CD4-positive, alpha-beta T cell (primary cell): ENCODE data around the gene IL1R2. TPM values are rescaled to one million over a fixed set of nuclear protein-coding genes. Genes with fewer than 3 reads are reported as not detected.

Experiments used
- ATAC-seq: fragments of 200-7000 bp; cut with Tn5 transposase; one replicate; pipeline ENCODE4 v1.10.0; 2022; ENCODE audit warnings: mild to moderate bottlenecking; ENCODE audit not compliant: poor library complexity
- CTCF ChIA-PET: fragments of 350-600 bp; sonication (Branson Sonifier 250); formaldehyde crosslinking; loops from one replicate; lab custom pipeline; 2021; ENCODE audit warnings: antibody characterized with exemption, inconsistent platforms; lab: Charles Lee
- POLR2A ChIA-PET: fragments of 350-600 bp; sonication (Branson Sonifier 250); formaldehyde crosslinking; loops from one replicate; lab custom pipeline; 2021; ENCODE audit warnings: antibody characterized with exemption, inconsistent platforms; lab: Charles Lee
- DNase-seq, 14 experiments: peaks; one replicate each; pipeline ENCODE4 v3.0.0-alpha.2; 2013 to 2020; ENCODE audit warnings: mixed read lengths in 2 of 14
- H3K27ac ChIP-seq, 2 donors: one replicate each; pipeline versions ENCODE4 v1.5.1 to v1.7.0; 2013; ENCODE audit warnings: low read length in 2 of 2, low read depth in 1 of 2, mild to moderate bottlenecking in 1 of 2
- H3K27me3 ChIP-seq, 2 experiments: 1 replicate in 1 of 2; 2 replicates in 1 of 2; pipeline versions ENCODE4 v1.6.1 to v1.7.0; 2013; ENCODE audit warnings: low read length in 2 of 2, control low read depth in 1 of 2, mild to moderate bottlenecking in 1 of 2, moderate library complexity in 1 of 2; ENCODE audit not compliant: insufficient read depth in 2 of 2, control insufficient read depth in 1 of 2
- H3K36me3 ChIP-seq: one replicate; pipeline ENCODE4 v1.6.1; 2013; ENCODE audit warnings: low read length, control low read depth; ENCODE audit not compliant: insufficient read depth
- H3K4me1 ChIP-seq: one replicate; pipeline ENCODE4 v1.6.1; 2013; ENCODE audit warnings: low read length, control low read depth; ENCODE audit not compliant: insufficient read depth
- H3K4me3 ChIP-seq: one replicate; pipeline ENCODE4 v1.5.1; 2013; ENCODE audit warnings: mild to moderate bottlenecking, low read length, moderate library complexity
- H3K9me3 ChIP-seq, 2 experiments: 1 replicate in 1 of 2; 2 replicates in 1 of 2; pipeline versions ENCODE4 v1.6.1 to v1.7.0; 2013; ENCODE audit warnings: low read length in 2 of 2, mild to moderate bottlenecking in 2 of 2, control low read depth in 1 of 2, moderate library complexity in 1 of 2; ENCODE audit not compliant: control insufficient read depth in 1 of 2, insufficient read depth in 1 of 2
- H3K27ac Mint-ChIP-seq: one replicate; pipeline ENCODE4 v1.8.0; 2020; ENCODE audit warnings: mixed read lengths
- H3K27me3 Mint-ChIP-seq: one replicate; pipeline ENCODE4 v1.8.0; 2021; ENCODE audit warnings: mixed read lengths
- H3K36me3 Mint-ChIP-seq: one replicate; pipeline ENCODE4 v1.8.0; 2021; ENCODE audit warnings: low read depth, mixed read lengths
- H3K4me1 Mint-ChIP-seq: one replicate; pipeline ENCODE4 v1.8.0; 2021; ENCODE audit warnings: low read depth, mixed read lengths
- H3K4me3 Mint-ChIP-seq: one replicate; pipeline ENCODE4 v1.8.0; 2020; ENCODE audit warnings: mild to moderate bottlenecking, mixed read lengths
- H3K9me3 Mint-ChIP-seq: one replicate; pipeline ENCODE4 v1.8.0; 2020; ENCODE audit warnings: mixed read lengths
- CTCF ChIP-seq: fragments of 200-600 bp; IDR thresholded peaks from one replicate; pipeline ENCODE4 v1.8.0; 2022; ENCODE audit warnings: antibody characterized with exemption, mild to moderate bottlenecking
- intact Hi-C, 2 experiments: fragments of 100-400 bp; cut with DNase I in 1 of 2; cut with micrococcal nuclease in 1 of 2; formaldehyde crosslinking; loops; one replicate each; pipeline versions ENCODE4 v1.15.1 to v1.9.0; 2023 to 2025; cut with DNase I, micrococcal nuclease
- total RNA-seq, 174 experiments: library from RNA in 2 of 174; stranded (reverse) in 2 of 174; gene quantifications; one replicate each; pipeline ENCODE4 v1.2.3 and lab custom pipeline; 2021 to 2026

Gene IL1R2
- total RNA-seq, 2 experiments from 2014 or later: 0.31 to 0.47 TPM

GRCh38 chr2:102041351-102041750, 49.6 kb downstream of the IL1R2 start:
- H3K4me3 ChIP-seq: no peak overlapping the region
- Mint-ChIP-seq H3K27ac (no peak overlapping the region), H3K4me3 (no peak overlapping the region), H3K36me3 (no peaks in the 10 kb centered on the region), H3K27me3 (peaks cover 19% of the 10 kb centered on the region), H3K9me3 (no peaks in the 10 kb centered on the region), H3K4me1 (no peaks in the 10 kb centered on the region)
- H3K36me3 ChIP-seq: no peaks in the 10 kb centered on the region
- intact Hi-C loops: no loop called here
- H3K9me3 ChIP-seq: peaks cover 0 to 3% of the 10 kb centered on the region in 2 experiments
- H3K4me1 ChIP-seq: peaks cover 3% of the 10 kb centered on the region
- H3K27me3 ChIP-seq: peaks cover 0 to 7% of the 10 kb centered on the region in 2 experiments
- DNase-seq (peak in 3 of 14 experiments; percentile 15 to 59 (median 44)), ATAC-seq (no peak)
- H3K27ac ChIP-seq: no peak overlapping the region
- ChIA-PET POLR2A (no interaction called here), CTCF (no interaction called here)
- no peak for TF ChIP-seq CTCF

GRCh38 chr2:102042196-102043081, 50.7 kb downstream of the IL1R2 start:
- H3K4me1 Mint-ChIP-seq: no peaks in the 10 kb centered on the region
- intact Hi-C loops: no loop called here
- CTCF ChIA-PET: no interaction called here
- Histone ChIP-seq H3K4me1 (peaks cover 3% of the 10 kb centered on the region), H3K36me3 (no peaks in the 10 kb centered on the region), H3K27me3 (peaks cover 0 to 7% of the 10 kb centered on the region in 2 experiments), H3K27ac (no peak overlapping the region), H3K9me3 (peaks cover 0 to 3% of the 10 kb centered on the region in 2 experiments), H3K4me3 (no peak overlapping the region)
- H3K4me3 Mint-ChIP-seq: no peak overlapping the region
- no peak for TF ChIP-seq CTCF
- no peaks in the 10 kb centered on the region for H3K9me3 Mint-ChIP-seq
- POLR2A ChIA-PET: no interaction called here
- peaks cover 28% of the 10 kb centered on the region for H3K27me3 Mint-ChIP-seq
- ATAC-seq (no peak), DNase-seq (no peak)
- H3K36me3 Mint-ChIP-seq: no peaks in the 10 kb centered on the region
- no peak overlapping the region for H3K27ac Mint-ChIP-seq

- no peak for ATAC-seq
- H3K27me3 ChIP-seq: peaks cover 0 to 7% of the 10 kb centered on the region in 2 experiments
These were observed 51.8 kb downstream of the IL1R2 start for GRCh38 chr2:102043560-102043959.

More at GRCh38 chr2:102043560-102043959, 51.8 kb downstream of the IL1R2 start:
- Mint-ChIP-seq H3K4me3 (no peak overlapping the region), H3K27me3 (peaks cover 34% of the 10 kb centered on the region), H3K36me3 (no peaks in the 10 kb centered on the region), H3K9me3 (no peaks in the 10 kb centered on the region), H3K27ac (no peak overlapping the region), H3K4me1 (no peaks in the 10 kb centered on the region)
- Histone ChIP-seq H3K9me3 (peaks cover 0 to 3% of the 10 kb centered on the region in 2 experiments), H3K36me3 (no peaks in the 10 kb centered on the region), H3K4me3 (no peak overlapping the region), H3K4me1 (peaks cover 3% of the 10 kb centered on the region), H3K27ac (no peak overlapping the region)
- no peak for TF ChIP-seq CTCF
- ChIA-PET POLR2A (no interaction called here), CTCF (no interaction called here)
- intact Hi-C loops: no loop called here
- DNase-seq: no peak
